Testis (tissue), 2 donors: ENCODE data around the gene PSMA6.

Source experiments
- CTCF ChIP-seq, 3 experiments: fragments of 450-650 bp in 2 of 3; fragments of 200-600 bp in 1 of 3; sonication (generic) in 1 of 3; IDR thresholded peaks; one replicate each; pipeline ENCODE4 v1.5.1; 2016 to 2019; ENCODE audit warnings: antibody characterized with exemption in 3 of 3, mild to moderate bottlenecking in 2 of 3, moderate library complexity in 1 of 3
- POLR2A ChIP-seq: fragments of 450-650 bp; IDR thresholded peaks from one replicate; pipeline ENCODE4 v1.6.1; 2017; ENCODE audit warnings: antibody characterized with exemption, mild to moderate bottlenecking, moderate library complexity

DNA sequence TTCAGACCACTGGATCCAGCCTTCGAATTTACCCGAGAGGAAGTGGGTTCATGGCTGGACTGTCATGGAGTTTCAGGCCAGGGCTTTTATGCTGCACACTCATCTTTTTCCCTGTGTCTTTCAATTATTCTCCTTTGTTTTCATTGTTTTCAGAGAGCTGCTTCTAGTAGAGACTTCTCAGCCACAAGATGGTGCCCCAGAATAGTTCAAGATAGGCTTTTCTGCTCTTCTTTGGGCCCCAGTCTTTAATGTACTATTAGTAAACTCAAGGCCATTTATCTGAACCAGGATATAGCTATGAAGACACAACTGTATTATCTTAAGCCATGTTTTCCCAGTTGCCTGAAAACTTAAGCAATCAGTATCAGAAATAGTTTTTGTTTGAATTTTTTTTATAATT is 30.4 kb upstream of the PSMA6 start:
- no peak for TF ChIP-seq CTCF (IDR thresholded peaks at IDR 0.05)
- TF ChIP-seq POLR2A = no peak
